ENCODE results near the gene TRIL. TPM values are rescaled to one million over a fixed set of nuclear protein-coding genes. Genes with fewer than 3 reads are reported as not detected.

Gene TRIL
- total RNA-seq, 1 donor from 2014 or later, result 0.23 TPM

GRCh38 chr7:28953633-28954032, 4.5 kb downstream of the TRIL start:
- H3K4me1 Mint-ChIP-seq (ENCODE audit: unreplicated experiment), result peaks cover 6% of the 10 kb centered on the region
- DNase-seq (ENCODE audit: low spot score), result no peak
- H3K4me3 Mint-ChIP-seq (ENCODE audit: unreplicated experiment), result no peak overlapping the region
- H3K27me3 Mint-ChIP-seq (ENCODE audit: unreplicated experiment), result peaks cover 8% of the 10 kb centered on the region
- no peaks in the 10 kb centered on the region for H3K9me3 Mint-ChIP-seq (ENCODE audit: unreplicated experiment)
- TF ChIP-seq CTCF (IDR thresholded peaks at IDR 0.05; ENCODE audit: unreplicated experiment), result no peak
- H3K36me3 Mint-ChIP-seq (ENCODE audit: low read depth, unreplicated experiment), result no peaks in the 10 kb centered on the region
- no peak overlapping the region for H3K27ac Mint-ChIP-seq (ENCODE audit: unreplicated experiment)

- H3K4me1 Mint-ChIP-seq (ENCODE audit: unreplicated experiment), result peaks cover 7% of the 10 kb centered on the region
- DNase-seq (ENCODE audit: low spot score), result no peak
- H3K36me3 Mint-ChIP-seq (ENCODE audit: low read depth, unreplicated experiment), result no peaks in the 10 kb centered on the region
- no peak overlapping the region for H3K27ac Mint-ChIP-seq (ENCODE audit: unreplicated experiment)
- H3K27me3 Mint-ChIP-seq (ENCODE audit: unreplicated experiment), result no peaks in the 10 kb centered on the region
- H3K4me3 Mint-ChIP-seq (ENCODE audit: unreplicated experiment), result no peak overlapping the region
- no peaks in the 10 kb centered on the region for H3K9me3 Mint-ChIP-seq (ENCODE audit: unreplicated experiment)
- TF ChIP-seq CTCF (IDR thresholded peaks at IDR 0.05; ENCODE audit: unreplicated experiment), result no peak
Observed at GRCh38 chr7:28942168-28942567, 16.0 kb downstream of the TRIL start.

GRCh38 chr7:28941633-28942032, 16.5 kb downstream of the TRIL start:
- no peak for DNase-seq (ENCODE audit: low spot score)
- H3K4me1 Mint-ChIP-seq (ENCODE audit: unreplicated experiment), result peaks cover 7% of the 10 kb centered on the region
- H3K27ac Mint-ChIP-seq (ENCODE audit: unreplicated experiment), result no peak overlapping the region
- H3K36me3 Mint-ChIP-seq (ENCODE audit: low read depth, unreplicated experiment), result no peaks in the 10 kb centered on the region
- TF ChIP-seq CTCF (IDR thresholded peaks at IDR 0.05; ENCODE audit: unreplicated experiment), result no peak
- H3K9me3 Mint-ChIP-seq (ENCODE audit: unreplicated experiment), result no peaks in the 10 kb centered on the region
- no peak overlapping the region for H3K4me3 Mint-ChIP-seq (ENCODE audit: unreplicated experiment)
- no peaks in the 10 kb centered on the region for H3K27me3 Mint-ChIP-seq (ENCODE audit: unreplicated experiment)

- DNase-seq (ENCODE audit: low spot score), result no peak
- Mint-ChIP-seq H3K27me3 (ENCODE audit: unreplicated experiment) (no peaks in the 10 kb centered on the region), H3K4me3 (ENCODE audit: unreplicated experiment) (no peak overlapping the region), H3K9me3 (ENCODE audit: unreplicated experiment) (no peaks in the 10 kb centered on the region), H3K36me3 (ENCODE audit: low read depth, unreplicated experiment) (no peaks in the 10 kb centered on the region), H3K27ac (ENCODE audit: unreplicated experiment) (no peak overlapping the region), H3K4me1 (ENCODE audit: unreplicated experiment) (peaks cover 7% of the 10 kb centered on the region)
- no peak for TF ChIP-seq CTCF (IDR thresholded peaks at IDR 0.05; ENCODE audit: unreplicated experiment)
Observed at GRCh38 chr7:28940741-28941384, 17.3 kb downstream of the TRIL start.

GRCh38 chr7:28939844-28940544, 18.1 kb downstream of the TRIL start:
- no peak for DNase-seq (ENCODE audit: low spot score)
- H3K36me3 Mint-ChIP-seq (ENCODE audit: low read depth, unreplicated experiment), result no peaks in the 10 kb centered on the region
- H3K9me3 Mint-ChIP-seq (ENCODE audit: unreplicated experiment), result no peaks in the 10 kb centered on the region
- H3K27me3 Mint-ChIP-seq (ENCODE audit: unreplicated experiment), result no peaks in the 10 kb centered on the region
- TF ChIP-seq CTCF (IDR thresholded peaks at IDR 0.05; ENCODE audit: unreplicated experiment), result no peak
- H3K4me3 Mint-ChIP-seq (ENCODE audit: unreplicated experiment), result no peak overlapping the region
- H3K27ac Mint-ChIP-seq (ENCODE audit: unreplicated experiment), result no peak overlapping the region
- peaks cover 7% of the 10 kb centered on the region for H3K4me1 Mint-ChIP-seq (ENCODE audit: unreplicated experiment)
